Cardiac muscle cell (in vitro differentiated cells and primary cell): ENCODE measurements around the gene OR2M7. TPM values are rescaled to one million over a fixed set of nuclear protein-coding genes. Genes with fewer than 3 reads are reported as not detected.

Experiments used
- DNase-seq, 2 donors: peaks; one replicate each; pipeline versions ENCODE4 v3.0.0 to v3.0.0-alpha.2; 2010 to 2017; ENCODE audit warnings: low read depth in 1 of 2, low spot score in 1 of 2
- H3K27ac ChIP-seq: fragments of 200-600 bp; sonication (generic); 2 replicates; pipeline ENCODE4 v1.5.1; 2016
- H3K27me3 ChIP-seq: fragments of 200-600 bp; sonication (generic); 2 replicates; pipeline ENCODE4 v1.6.0; 2016; ENCODE audit warnings: control low read depth
- H3K36me3 ChIP-seq: fragments of 200-600 bp; sonication (generic); 2 replicates; pipeline ENCODE4 v1.5.1; 2016; ENCODE audit warnings: control low read depth
- H3K4me1 ChIP-seq: fragments of 200-600 bp; sonication (generic); 2 replicates; pipeline ENCODE4 v1.8.1; 2017; ENCODE audit warnings: low read depth, mild to moderate bottlenecking, mixed run types
- H3K4me3 ChIP-seq: fragments of 200-600 bp; sonication (generic); 2 replicates; pipeline ENCODE4 v1.5.1; 2016; ENCODE audit warnings: mild to moderate bottlenecking
- H3K9me3 ChIP-seq: fragments of 200-600 bp; sonication (generic); 2 replicates; pipeline ENCODE4 v1.5.1; 2017; ENCODE audit warnings: low read depth, mild to moderate bottlenecking, control low read depth
- CTCF ChIP-seq: IDR thresholded peaks from 2 replicates; pipeline ENCODE4 v1.5.1; 2012; ENCODE audit warnings: low read depth, mild to moderate bottlenecking, low read length
- polyA plus RNA-seq: library from polyadenylated mRNA; unstranded; fragments of >200 nt; fragmentation: Nextera tagmentation; extraction: Ambion mirVana; gene quantifications from 2 replicates; pipeline ENCODE4 v1.2.1, GENCODE V29; 2016
- total RNA-seq: library from RNA; depleted of rRNA; stranded (reverse); fragments of >200 nt; gene quantifications from 2 replicates; pipeline ENCODE4 v1.2.3, GENCODE V29; 2016

Gene OR2M7
- not detected in 2 replicates for total RNA-seq
- polyA plus RNA-seq: not detected in 2 replicates

GRCh38 chr1:248324468-248324867 is at the start of gene OR2M7:
Gene OR2M7, minus strand, starts transcription at chr1:248324568. Its CDS starts 0 bp downstream, at chr1:248324568.
- Histone ChIP-seq H3K36me3 (no peaks in the 10 kb centered on the region), H3K4me1 (no peaks in the 10 kb centered on the region), H3K4me3 (no peak within 1 kb of the TSS), H3K27ac (no peak within 1 kb of the TSS), H3K27me3 (no peaks in the 10 kb centered on the region), H3K9me3 (no peaks in the 10 kb centered on the region)
- no peak for DNase-seq
- no peak for TF ChIP-seq CTCF

GRCh38 chr1:248373761-248374160 is 49.4 kb upstream of the OR2M7 start:
- TF ChIP-seq CTCF: no peak
- Histone ChIP-seq H3K36me3 (no peaks in the 10 kb centered on the region), H3K27me3 (no peaks in the 10 kb centered on the region), H3K4me3 (no peak overlapping the region), H3K27ac (no peak overlapping the region), H3K9me3 (no peaks in the 10 kb centered on the region), H3K4me1 (no peaks in the 10 kb centered on the region)
- DNase-seq: no peak

GRCh38 chr1:248372394-248372793 is 48.0 kb upstream of the OR2M7 start:
- Histone ChIP-seq H3K9me3 (no peaks in the 10 kb centered on the region), H3K4me3 (no peak overlapping the region), H3K4me1 (no peaks in the 10 kb centered on the region), H3K36me3 (no peaks in the 10 kb centered on the region), H3K27ac (no peak overlapping the region), H3K27me3 (no peaks in the 10 kb centered on the region)
- no peak for TF ChIP-seq CTCF
- no peak for DNase-seq

GRCh38 chr1:248366609-248367008 is 42.2 kb upstream of the OR2M7 start:
- H3K9me3 ChIP-seq: no peaks in the 10 kb centered on the region

GRCh38 chr1:248361121-248361715 is 36.9 kb upstream of the OR2M7 start, which contains the start of gene OR2T4:
Gene OR2T4, plus strand, starts transcription at chr1:248361665. Its CDS starts 0 bp downstream, at chr1:248361665.
- Histone ChIP-seq H3K9me3 (no peaks in the 10 kb centered on the region), H3K36me3 (no peaks in the 10 kb centered on the region), H3K4me3 (no peak within 1 kb of the TSS), H3K27ac (no peak within 1 kb of the TSS), H3K27me3 (no peaks in the 10 kb centered on the region), H3K4me1 (no peaks in the 10 kb centered on the region)
- no peak for TF ChIP-seq CTCF
- DNase-seq: no peak

More at GRCh38 chr1:248366609-248367008, 42.2 kb upstream of the OR2M7 start:
- Histone ChIP-seq H3K4me3 (no peak overlapping the region), H3K27ac (no peak overlapping the region), H3K27me3 (no peaks in the 10 kb centered on the region), H3K4me1 (no peaks in the 10 kb centered on the region), H3K36me3 (no peaks in the 10 kb centered on the region)
- TF ChIP-seq CTCF: no peak
- no peak for DNase-seq
